ENCODE results near the gene DNAJC27.

GRCh38 chr2:24969784-24970183 is 2.0 kb downstream of the DNAJC27 start:
- TF ChIP-seq CTCF (IDR thresholded peaks at IDR 0.05), result no peak
- TF ChIP-seq POLR2AphosphoS5 (IDR thresholded peaks at IDR 0.05), result no peak

Data from upper lobe of left lung (tissue), 4 donors.